Measurements from ENCODE around the gene MAGI2.

The MAGI2 gene

DNA sequence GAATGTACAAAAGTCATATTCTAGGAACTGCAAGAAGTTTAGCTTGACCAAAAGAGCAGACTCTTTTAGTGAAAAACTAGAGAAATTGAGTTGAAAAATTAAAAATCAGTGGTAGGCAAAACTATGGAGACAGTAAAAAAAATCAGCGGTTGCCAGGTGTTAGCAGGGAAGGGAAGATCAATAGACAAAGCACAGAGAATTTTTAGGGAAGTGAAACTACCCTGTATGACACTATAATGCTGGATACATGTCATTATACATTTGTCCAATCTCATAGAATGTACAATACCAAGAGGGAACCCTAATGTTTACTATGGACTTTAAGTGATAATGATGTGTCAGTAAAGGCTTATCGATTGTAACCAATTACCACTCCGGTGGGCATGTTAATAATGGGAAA is 761.9 kb downstream of the MAGI2 start:
- DNase-seq = no peak

DNA sequence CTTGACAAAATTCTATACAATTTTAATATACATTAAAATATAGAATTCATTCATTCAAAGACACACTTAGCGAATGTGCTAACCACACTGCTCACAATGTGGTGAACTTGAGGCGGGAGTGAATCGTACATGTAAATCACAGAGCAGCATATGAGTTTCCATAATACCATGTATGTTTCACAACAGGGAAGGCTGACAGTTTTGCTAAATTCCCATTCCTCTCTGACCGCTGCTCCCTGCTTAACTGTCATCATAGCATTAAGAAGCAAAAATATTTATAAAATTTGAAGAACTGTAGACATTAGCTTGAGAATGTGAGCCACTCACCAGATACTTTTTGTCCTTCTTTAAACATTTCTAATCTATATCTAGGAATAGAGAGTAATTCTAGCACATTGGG is 763.3 kb downstream of the MAGI2 start:
- DNase-seq = no peak

DNA sequence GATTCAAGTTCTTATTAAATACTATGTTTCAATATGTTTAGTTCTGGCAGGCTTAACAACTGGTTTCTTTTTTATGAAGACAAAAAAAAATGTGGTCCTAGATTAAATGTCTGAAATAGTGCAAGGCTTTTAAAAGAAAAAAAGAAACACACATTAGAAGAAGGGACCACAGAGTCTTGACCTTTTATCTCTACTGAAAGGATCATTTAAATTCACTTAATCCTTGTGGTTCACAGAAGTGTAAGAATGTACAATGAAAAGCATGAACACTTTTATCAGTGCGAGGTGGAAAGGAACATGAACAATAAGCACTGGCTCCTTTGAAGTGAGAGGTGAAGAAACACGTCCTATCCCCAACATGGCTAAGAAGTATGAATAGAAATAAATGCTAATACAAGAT is 765.1 kb downstream of the MAGI2 start:
- DNase-seq = no peak

GRCh38 chr7:78686189-78686588 is 767.3 kb downstream of the MAGI2 start:
- no peak for DNase-seq

DNA sequence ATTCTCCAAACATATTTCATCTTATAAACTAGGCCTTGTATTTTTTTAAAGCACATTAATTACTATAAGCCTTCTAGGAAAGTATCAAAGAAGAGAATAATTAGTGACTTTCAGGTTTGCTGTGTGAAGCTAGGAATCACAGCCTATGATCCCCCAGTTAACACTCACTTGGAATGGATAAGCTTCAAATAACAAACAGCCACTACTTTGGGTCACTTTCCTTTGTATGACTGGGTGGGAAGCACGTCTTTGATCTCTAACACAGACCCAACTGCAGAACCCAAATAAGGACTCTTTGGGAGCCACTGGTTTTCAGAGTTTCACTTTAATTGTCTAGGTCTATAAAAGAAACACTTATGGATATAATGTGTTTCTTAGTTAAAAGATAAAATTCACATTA is 769.3 kb downstream of the MAGI2 start:
- no peak for DNase-seq

GRCh38 chr7:78683566-78683965 is 769.9 kb downstream of the MAGI2 start:
- DNase-seq = no peak

DNA sequence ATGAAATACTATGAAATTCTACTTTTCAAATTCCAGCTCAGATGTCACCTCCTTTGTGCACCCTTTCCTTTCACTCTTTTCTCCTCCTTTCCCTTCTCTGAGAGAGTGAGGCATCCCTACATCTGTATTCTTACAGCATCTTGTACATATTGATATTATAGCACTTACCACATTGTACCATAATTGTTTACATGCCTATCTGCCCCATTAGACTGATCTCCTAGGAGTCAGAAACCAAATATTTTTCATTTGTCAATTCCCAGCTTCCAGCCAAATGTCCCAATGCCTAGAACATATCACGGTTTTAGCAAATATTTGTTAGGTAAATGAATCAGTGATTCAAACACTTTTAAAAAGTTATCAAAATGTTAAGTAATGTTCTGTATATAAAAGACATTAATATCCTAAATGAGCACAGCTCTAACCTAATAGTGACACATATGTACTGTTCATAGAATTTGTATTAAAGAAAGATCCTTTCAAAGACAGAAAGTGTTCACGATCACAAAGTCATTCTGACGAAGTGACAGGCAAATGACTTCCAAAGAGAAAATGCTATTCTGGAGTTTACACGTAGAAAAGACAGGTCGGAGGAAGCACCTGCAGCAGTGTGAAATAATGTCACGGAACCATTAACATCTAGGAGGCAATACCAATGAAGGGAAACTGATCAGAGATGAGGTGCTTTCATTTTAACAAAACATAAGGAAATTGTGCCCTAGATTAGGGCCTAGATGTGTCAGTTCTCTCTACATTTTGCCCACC is 774.2 kb downstream of the MAGI2 start:
- DNase-seq = no peak

DNA sequence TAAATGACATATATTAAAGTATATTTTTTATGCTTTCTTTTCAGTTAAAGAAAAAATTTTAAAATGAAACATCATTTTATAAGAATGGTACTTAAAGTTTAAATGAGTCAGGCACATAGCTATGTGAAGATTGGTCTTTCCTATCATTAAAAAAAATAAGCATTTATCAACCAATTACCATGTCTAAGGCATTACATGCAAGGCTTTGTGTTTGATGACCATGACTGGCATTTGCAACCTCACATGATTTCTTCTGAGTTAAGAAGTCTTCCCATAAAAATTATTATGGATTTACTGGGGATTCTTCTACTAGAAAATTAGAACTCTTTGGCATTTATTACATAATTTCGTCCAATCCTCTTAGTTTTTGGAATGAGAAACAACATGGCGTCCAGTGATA is 776.1 kb downstream of the MAGI2 start:
- DNase-seq = no peak

DNA sequence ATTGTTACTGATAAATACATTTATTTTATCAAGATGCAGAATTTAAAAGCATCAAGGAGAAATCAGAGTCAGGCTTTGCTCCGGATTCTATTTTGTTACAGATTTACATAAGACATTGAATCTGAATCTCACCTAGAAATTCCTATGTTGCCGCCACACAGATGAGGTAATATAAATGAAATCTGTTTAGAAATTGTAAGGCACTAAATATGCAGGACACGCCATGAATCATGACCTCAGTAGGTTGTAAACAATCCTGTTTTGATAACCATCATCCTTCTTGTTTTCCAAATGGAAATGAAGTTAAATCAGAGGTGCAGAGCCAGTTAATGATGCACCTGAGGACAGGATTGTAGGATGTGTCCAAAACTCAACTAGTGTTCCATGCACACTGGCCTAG is 778.0 kb downstream of the MAGI2 start:
- no peak for DNase-seq

- no peak for DNase-seq
These were observed 780.2 kb downstream of the MAGI2 start for GRCh38 chr7:78673272-78673671.

GRCh38 chr7:78662939-78663338 is 790.5 kb downstream of the MAGI2 start:
- DNase-seq = no peak

GRCh38 chr7:78649976-78650375 is 803.5 kb downstream of the MAGI2 start:
- DNase-seq = no peak

- DNase-seq = no peak
These were observed 804.2 kb downstream of the MAGI2 start for GRCh38 chr7:78649236-78649635.

- no peak for DNase-seq
These were observed 810.7 kb downstream of the MAGI2 start for GRCh38 chr7:78642751-78643150.

- no peak for DNase-seq
These were observed 815.1 kb downstream of the MAGI2 start for GRCh38 chr7:78638364-78638763.

DNA sequence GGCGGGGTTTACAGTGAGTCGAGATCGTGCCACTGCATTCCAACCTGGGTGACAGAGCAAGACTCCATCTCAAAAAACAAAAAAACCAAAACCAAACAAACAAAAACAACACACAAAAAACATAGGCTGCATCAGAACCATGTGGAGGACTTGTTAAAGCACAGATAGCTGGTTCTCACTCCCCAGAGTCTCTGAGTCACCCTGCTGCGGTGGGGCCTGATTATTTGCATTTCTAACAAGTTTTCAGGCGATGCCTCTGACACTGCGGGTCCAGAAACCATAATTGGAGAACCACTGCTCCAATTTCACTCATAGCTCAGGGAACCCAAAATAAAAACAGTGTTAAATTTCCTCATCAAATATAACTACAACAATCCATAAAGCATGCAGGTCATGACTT is 816.7 kb downstream of the MAGI2 start:
- no peak for DNase-seq

DNA sequence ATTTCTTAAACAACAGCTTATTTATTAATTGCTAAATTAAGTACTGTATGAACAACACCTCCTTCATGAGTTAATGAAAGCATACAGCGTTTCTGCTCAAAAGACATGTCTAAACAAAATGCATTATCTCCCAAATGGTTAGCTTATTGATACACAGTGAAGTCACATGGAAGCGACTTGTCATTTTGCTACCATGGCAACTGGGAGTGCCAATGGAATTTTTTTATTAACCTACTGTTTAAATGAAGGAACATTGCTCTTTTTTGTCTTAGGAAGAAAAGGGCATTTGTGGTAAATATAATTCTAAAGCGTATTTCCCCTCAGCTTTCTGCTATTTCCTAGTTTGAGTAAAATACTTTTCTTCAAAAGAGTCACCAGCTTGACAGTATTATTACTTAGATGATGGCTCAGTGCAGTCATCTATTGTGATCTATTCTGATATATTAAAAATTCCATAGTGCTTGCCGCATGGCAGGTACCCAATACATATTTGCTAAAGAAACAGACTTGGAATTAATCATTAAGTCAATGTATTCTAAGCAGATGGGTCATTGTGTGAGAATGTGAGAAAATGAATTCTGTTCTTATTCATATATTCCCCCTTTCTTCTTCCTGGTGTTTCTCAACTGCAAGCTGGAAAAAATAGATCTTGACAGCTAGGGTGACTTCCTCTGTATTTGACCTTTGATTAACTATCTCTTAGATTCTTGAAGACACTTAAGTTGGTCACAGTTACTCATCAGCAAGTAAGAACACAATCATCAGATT is 818.3 kb downstream of the MAGI2 start:
- DNase-seq = no peak

DNA sequence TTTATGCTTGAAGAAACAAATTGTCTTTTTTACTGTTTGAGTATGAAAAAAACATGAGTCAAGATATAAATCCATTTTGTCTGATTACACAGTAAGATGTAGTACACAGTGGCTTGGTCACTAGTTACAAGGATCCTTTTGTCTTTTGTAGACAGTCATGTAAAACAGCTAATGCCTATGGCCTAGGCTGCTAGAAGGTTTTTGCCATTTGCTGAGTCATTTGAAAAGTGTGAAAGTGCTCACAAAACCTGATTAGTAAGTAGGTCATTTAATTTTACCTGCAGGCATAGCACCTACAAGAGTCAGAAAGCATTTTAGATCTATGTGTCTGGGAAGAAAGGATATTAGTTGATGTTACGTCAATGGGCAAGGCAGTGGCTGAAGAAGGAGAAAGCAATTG is 819.4 kb downstream of the MAGI2 start:
- no peak for DNase-seq

DNA sequence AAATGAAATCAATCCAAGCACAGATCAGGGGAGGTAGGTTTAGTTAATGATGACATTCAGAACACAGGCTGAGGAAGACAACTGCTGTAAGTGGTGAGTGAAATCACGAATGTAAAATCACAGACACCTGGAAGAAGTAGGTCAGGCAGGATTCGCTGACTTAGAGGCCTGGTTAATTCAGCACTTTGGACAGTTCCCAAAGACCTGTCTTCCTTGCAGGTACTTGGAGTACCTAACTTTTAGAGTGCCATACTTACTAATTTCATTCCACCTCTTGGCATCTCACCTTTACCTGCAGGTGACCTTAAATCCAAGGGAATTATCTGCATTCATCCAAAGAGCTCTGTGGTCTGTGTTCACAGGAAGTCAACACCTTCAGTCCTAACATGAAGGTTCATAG is 832.5 kb downstream of the MAGI2 start:
- no peak for DNase-seq

DNA sequence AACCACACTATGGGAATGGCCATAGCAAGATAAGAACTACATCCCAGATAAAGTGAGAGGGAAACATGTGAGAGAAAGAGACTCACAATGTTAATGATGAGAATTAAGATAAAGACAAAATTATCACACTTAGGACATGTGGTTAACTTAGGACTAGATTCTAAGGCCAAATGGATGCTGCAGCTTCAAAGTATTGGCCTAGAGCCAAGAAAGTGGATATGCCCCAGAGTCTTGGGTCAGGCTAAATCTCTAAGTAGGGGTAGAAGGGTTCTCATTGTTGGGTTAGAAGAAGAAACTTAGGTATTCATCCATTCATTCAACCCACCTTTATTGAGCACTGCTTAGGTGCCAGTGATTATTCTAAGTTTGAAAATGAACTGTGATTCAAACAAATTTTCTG is 836.9 kb downstream of the MAGI2 start:
- no peak for DNase-seq

DNA sequence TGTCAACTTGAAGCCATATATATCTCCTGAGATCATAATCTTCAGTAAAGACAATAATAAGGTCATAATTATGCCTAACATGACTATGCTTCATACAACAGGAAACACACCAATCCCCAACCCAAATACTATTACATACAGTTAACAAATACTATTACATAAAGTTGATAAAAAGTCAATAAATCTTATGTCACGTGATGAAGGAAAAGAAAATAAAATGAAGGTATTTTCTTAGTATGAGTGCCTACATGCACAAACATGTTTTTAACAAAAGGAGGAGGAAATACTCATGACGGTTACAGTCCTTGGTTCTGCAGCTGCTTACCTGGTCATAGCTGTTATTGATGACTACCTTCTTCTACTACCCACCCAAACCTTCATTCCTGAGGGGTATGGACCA is 844.2 kb downstream of the MAGI2 start:
- DNase-seq = no peak

DNA sequence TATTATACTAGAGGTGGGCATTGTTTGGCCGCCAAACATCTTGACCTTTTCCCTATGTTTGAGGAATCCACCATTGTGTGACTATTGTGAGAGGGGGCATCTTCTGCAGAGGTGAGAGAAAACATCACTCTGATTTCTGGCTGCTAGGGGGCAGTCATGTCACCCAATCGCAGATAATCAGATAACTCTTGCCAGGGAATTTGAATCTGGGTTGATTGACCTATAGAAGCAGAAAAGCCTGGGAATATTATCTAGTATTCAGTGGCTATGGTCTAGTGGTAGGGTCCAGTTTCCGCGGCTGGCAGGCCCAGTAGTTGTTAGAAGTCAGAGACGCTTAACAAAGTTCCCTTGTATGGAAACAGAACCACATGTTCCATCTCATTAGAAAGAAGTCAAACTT is 846.4 kb downstream of the MAGI2 start:
- no peak for DNase-seq

- DNase-seq = no peak
These were observed 848.3 kb downstream of the MAGI2 start for GRCh38 chr7:78605119-78605518.

GRCh38 chr7:78601728-78602127 is 851.7 kb downstream of the MAGI2 start:
- no peak for DNase-seq

DNA sequence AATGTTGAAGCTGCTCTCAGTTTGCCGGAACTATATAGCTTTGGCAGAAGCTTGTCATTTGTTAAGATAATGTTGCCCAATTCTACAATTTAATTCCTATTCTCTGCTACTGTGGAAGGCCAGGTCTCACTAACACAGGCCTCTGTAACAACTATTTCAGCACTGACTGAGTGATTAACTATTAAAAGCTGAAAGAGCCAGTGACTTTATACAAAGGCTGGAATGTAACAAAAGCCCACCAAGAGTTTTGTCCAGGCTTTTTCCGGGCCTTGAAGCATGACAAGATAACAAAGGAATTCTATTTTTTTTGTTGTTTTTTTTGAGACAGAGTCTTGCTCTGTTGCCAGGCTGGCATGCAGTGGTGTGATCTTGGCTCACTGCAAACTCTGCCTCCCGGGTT is 859.3 kb downstream of the MAGI2 start:
- DNase-seq = no peak
